Activated T-helper 1 cell treated with Interleukin-2 at 50 U/mL for 16 hours (primary cell): ENCODE measurements around the gene ADAMTS9.

Experiments
- DNase-seq: peaks from one replicate; pipeline ENCODE4 v3.0.0-alpha.2; 2020; ENCODE audit warnings: low read depth

ADAMTS9 gene

GRCh38 chr3:64686446-64686908 lies 1.3 kb downstream of the ADAMTS9 start:
- DNase-seq = no peak

GRCh38 chr3:64685800-64686445 lies 1.9 kb downstream of the ADAMTS9 start:
- DNase-seq = no peak

- no peak for DNase-seq
These were observed 2.4 kb downstream of the ADAMTS9 start for GRCh38 chr3:64685331-64685799.

- DNase-seq = no peak
These were observed 3.0 kb downstream of the ADAMTS9 start for GRCh38 chr3:64684715-64685261.

- no peak for DNase-seq
These were observed 6.0 kb downstream of the ADAMTS9 start for GRCh38 chr3:64681827-64682226.

- DNase-seq = no peak
These were observed 6.8 kb downstream of the ADAMTS9 start for GRCh38 chr3:64681015-64681414.

GRCh38 chr3:64680334-64680733 lies 7.5 kb downstream of the ADAMTS9 start:
- DNase-seq = no peak

GRCh38 chr3:64677961-64678716 lies 9.7 kb downstream of the ADAMTS9 start:
- no peak for DNase-seq

- DNase-seq = no peak
These were observed 11.0 kb downstream of the ADAMTS9 start for GRCh38 chr3:64676831-64677230.

- no peak for DNase-seq
These were observed 12.0 kb downstream of the ADAMTS9 start for GRCh38 chr3:64675687-64676247.

- no peak for DNase-seq
These were observed 13.2 kb downstream of the ADAMTS9 start for GRCh38 chr3:64674591-64675076.

GRCh38 chr3:64673159-64673715 lies 14.6 kb downstream of the ADAMTS9 start:
- DNase-seq = no peak

GRCh38 chr3:64668582-64669510 lies 19.0 kb downstream of the ADAMTS9 start:
- no peak for DNase-seq

- no peak for DNase-seq
These were observed 19.8 kb downstream of the ADAMTS9 start for GRCh38 chr3:64667887-64668581.

GRCh38 chr3:64667138-64667537 lies 20.7 kb downstream of the ADAMTS9 start:
- no peak for DNase-seq

GRCh38 chr3:64666171-64666588 lies 21.6 kb downstream of the ADAMTS9 start:
- DNase-seq = no peak

GRCh38 chr3:64664397-64664796 lies 23.4 kb downstream of the ADAMTS9 start:
- DNase-seq = no peak

- DNase-seq = no peak
These were observed 28.2 kb downstream of the ADAMTS9 start for GRCh38 chr3:64659617-64659978.

- no peak for DNase-seq
These were observed 29.8 kb downstream of the ADAMTS9 start for GRCh38 chr3:64658001-64658400.

- no peak for DNase-seq
These were observed 31.3 kb downstream of the ADAMTS9 start for GRCh38 chr3:64656544-64656943.

- DNase-seq = no peak
These were observed 32.6 kb downstream of the ADAMTS9 start for GRCh38 chr3:64655160-64655559.
